NCI-H2029 treated with DMSO at 0.1 percent for 48 hours (cell line): ENCODE measurements around the gene GPR68.
"Not testable (repeated sequence)": the region's sequence is repeated elsewhere in the genome, so short reads cannot be mapped to it uniquely, and the experiment has no call there.

Experiments
- DNase-seq: peaks from one replicate; lab custom pipeline; 2025; lab: John Stamatoyannopoulos, UW

Gene GPR68

GRCh38 chr14:91272341-91273272 is 28.1 kb upstream of the GPR68 start:
- no peak for DNase-seq

GRCh38 chr14:91271639-91272038 is 27.1 kb upstream of the GPR68 start:
- no peak for DNase-seq

GRCh38 chr14:91270619-91271018 is 26.1 kb upstream of the GPR68 start:
- DNase-seq: no peak

- DNase-seq: no peak
Observed at GRCh38 chr14:91270188-91270587, 25.7 kb upstream of the GPR68 start.

GRCh38 chr14:91269076-91269991 is 24.8 kb upstream of the GPR68 start:
- DNase-seq: no peak

- DNase-seq: no peak
Observed at GRCh38 chr14:91267965-91268437, 23.5 kb upstream of the GPR68 start.

GRCh38 chr14:91266276-91266675 is 21.8 kb upstream of the GPR68 start:
- DNase-seq: not testable (repeated sequence)

GRCh38 chr14:91265404-91265803 is 20.9 kb upstream of the GPR68 start:
- DNase-seq: no peak

- no peak for DNase-seq
Observed at GRCh38 chr14:91264151-91265150, 19.9 kb upstream of the GPR68 start.

- DNase-seq: no peak
Observed at GRCh38 chr14:91263329-91263728, 18.8 kb upstream of the GPR68 start.

- no peak for DNase-seq
Observed at GRCh38 chr14:91261986-91262549, 17.6 kb upstream of the GPR68 start.

- DNase-seq: no peak
Observed at GRCh38 chr14:91261115-91261514, 16.6 kb upstream of the GPR68 start.

GRCh38 chr14:91258876-91259275 is 14.4 kb upstream of the GPR68 start:
- DNase-seq: no peak

- DNase-seq: no peak
Observed at GRCh38 chr14:91258011-91258618, 13.6 kb upstream of the GPR68 start.

- DNase-seq: no peak
Observed at GRCh38 chr14:91257328-91258010, 13.0 kb upstream of the GPR68 start.

GRCh38 chr14:91256661-91257060 is 12.2 kb upstream of the GPR68 start:
- DNase-seq: no peak

- DNase-seq: no peak
Observed at GRCh38 chr14:91255026-91255695, 10.7 kb upstream of the GPR68 start.

GRCh38 chr14:91254461-91254860 is 10.0 kb upstream of the GPR68 start:
- no peak for DNase-seq

GRCh38 chr14:91253795-91254323 is 9.4 kb upstream of the GPR68 start:
- no peak for DNase-seq
